ENCODE measurements around the gene SAMD13. TPM values are rescaled to one million over a fixed set of nuclear protein-coding genes. Genes with fewer than 3 reads are reported as not detected.

Gene SAMD13
- total and polyA plus RNA-seq, 2 donors (not counting 3 experiments of a cell fraction or from before 2014, with no cell fraction given): 1.2 to 4.8 TPM

DNA sequence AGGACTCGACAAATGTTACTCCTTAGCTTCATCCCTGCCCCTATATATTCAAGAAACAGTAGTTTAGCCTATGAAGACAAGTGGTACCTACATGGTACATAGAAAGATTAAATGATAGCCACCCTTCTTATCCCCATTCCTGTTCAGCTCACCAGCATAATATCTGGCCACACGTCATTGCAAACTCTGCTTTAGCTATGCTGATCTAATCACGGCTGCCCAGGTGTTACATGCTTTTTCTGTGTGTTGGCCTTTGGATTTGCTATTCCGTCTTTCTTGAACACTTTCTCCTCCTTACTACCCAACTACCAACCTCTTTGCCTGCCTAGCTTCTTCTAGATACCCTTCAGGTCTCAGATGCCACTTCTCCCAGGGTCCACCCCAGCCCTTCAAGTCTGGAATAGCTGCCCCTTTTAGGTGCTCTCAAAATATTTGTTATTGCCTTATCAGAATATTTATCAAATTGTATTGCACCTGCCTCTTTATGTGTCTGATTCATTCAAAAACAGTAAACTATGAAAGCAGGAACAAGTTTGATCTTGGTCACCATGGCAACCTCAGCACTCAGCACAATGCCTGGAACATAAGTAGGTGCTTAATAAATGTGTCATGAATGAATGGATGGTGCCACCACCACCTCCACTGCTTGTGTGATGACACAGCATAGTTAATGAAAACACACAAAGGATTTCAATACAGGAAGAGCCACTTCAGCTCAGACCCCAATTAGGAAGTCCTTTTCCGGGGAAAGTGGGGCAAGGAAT is 85.4 kb downstream of the SAMD13 start:
- TF ChIP-seq, protein P1, sequence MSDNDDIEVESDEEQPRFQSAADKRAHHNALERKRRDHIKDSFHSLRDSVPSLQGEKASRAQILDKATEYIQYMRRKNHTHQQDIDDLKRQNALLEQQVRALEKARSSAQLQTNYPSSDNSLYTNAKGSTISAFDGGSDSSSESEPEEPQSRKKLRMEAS (IDR thresholded peaks at IDR 0.05; ENCODE audit: insufficient read depth, insufficient read length): no peak
- TF ChIP-seq, protein P2, sequence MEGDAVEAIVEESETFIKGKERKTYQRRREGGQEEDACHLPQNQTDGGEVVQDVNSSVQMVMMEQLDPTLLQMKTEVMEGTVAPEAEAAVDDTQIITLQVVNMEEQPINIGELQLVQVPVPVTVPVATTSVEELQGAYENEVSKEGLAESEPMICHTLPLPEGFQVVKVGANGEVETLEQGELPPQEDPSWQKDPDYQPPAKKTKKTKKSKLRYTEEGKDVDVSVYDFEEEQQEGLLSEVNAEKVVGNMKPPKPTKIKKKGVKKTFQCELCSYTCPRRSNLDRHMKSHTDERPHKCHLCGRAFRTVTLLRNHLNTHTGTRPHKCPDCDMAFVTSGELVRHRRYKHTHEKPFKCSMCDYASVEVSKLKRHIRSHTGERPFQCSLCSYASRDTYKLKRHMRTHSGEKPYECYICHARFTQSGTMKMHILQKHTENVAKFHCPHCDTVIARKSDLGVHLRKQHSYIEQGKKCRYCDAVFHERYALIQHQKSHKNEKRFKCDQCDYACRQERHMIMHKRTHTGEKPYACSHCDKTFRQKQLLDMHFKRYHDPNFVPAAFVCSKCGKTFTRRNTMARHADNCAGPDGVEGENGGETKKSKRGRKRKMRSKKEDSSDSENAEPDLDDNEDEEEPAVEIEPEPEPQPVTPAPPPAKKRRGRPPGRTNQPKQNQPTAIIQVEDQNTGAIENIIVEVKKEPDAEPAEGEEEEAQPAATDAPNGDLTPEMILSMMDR (IDR thresholded peaks at IDR 0.05; ENCODE audit: extremely low read depth in 1 of 2, insufficient read depth in 1 of 2, low read depth in 1 of 2, low read length in 2 of 2): no peak
- TF ChIP-seq JUN (IDR thresholded peaks at IDR 0.05; ENCODE audit: borderline replicate concordance, insufficient read depth, insufficient read length, low read depth) (no peak), MYC (IDR thresholded peaks at IDR 0.05; ENCODE audit: low read depth, low read length) (no peak)
- Histone ChIP-seq H3K27ac (ENCODE audit: insufficient read depth, low read depth, low read length) (no peak overlapping the region), H3K4me3 (replicated peaks in 1 of 3; ENCODE audit: insufficient read depth in 1 of 3, low read depth in 1 of 3, low read length in 3 of 3) (no peak overlapping the region)

More for the DNA sequence above, 85.4 kb downstream of the SAMD13 start:
- no peaks in the 10 kb centered on the region for H3K9me3 ChIP-seq (replicated peaks; ENCODE audit: control insufficient read depth, insufficient read depth, low read length)
- no peak overlapping the region for H2AFZ ChIP-seq (ENCODE audit: low read depth, low read length)
- no peaks in the 10 kb centered on the region for H3K79me2 ChIP-seq (ENCODE audit: control insufficient read depth, insufficient read depth, low read length)
- dilution Hi-C loops (cut with MboI; ENCODE audit: extremely low pct_ligation_motif_present, low sequenced_read_pairs): no loop called here
- no peak overlapping the region for H3K4me2 ChIP-seq (ENCODE audit: insufficient read depth, low read length)
- no peaks in the 10 kb centered on the region for H3K36me3 ChIP-seq (ENCODE audit: control insufficient read depth in 2 of 2, extremely low read depth in 1 of 2, insufficient read depth in 2 of 2, low read length in 2 of 2)
- no peaks in the 10 kb centered on the region for H3K27me3 ChIP-seq (ENCODE audit: control insufficient read depth in 2 of 2, insufficient read depth in 2 of 2, low read length in 2 of 2)
- ChIA-PET POLR2A (no interaction called here), CTCF (interaction anchor here (2.1 to 2.5 kb wide), 2 partner anchors 242 to 246 kb away, joined by 5 to 9 read pairs; partner anchors contain the start of gene PRKACB)
- intact Hi-C loops (cut with micrococcal nuclease): loop anchor here (1.0 kb wide), 1 partner anchor 243 kb away; the partner anchor contains the start of gene PRKACB
- H4K20me1 ChIP-seq (replicated peaks; ENCODE audit: control insufficient read depth, extremely low read depth, insufficient read depth, low read length): no peaks in the 10 kb centered on the region
- H3K9me1 ChIP-seq (replicated peaks; ENCODE audit: control insufficient read depth, extremely low read depth, insufficient read depth, low read length): no peaks in the 10 kb centered on the region
- BruUV-seq (replicated peaks): no TSS peak
- DNase-seq (ENCODE audit: low read depth, low spot score) (no peak), FAIRE-seq (peak; percentile 12)
- no peak overlapping the region for H3K9ac ChIP-seq (replicated peaks; ENCODE audit: extremely low read depth, insufficient read depth, low read length)
- H3K4me1 ChIP-seq (ENCODE audit: control insufficient read depth, extremely low read depth, insufficient read depth, low read length): peaks cover 10% of the 10 kb centered on the region

Measured in endothelial cell of umbilical vein (primary cell).